Measurements from ENCODE around the gene TSR3.

TSR3 gene

GRCh38 chr16:1308036-1308976 is 43.4 kb downstream of the TSR3 start:
- DNase-seq (ENCODE audit: low read depth), result no peak

- no peak for DNase-seq (ENCODE audit: low read depth)
These were observed 45.3 kb downstream of the TSR3 start for GRCh38 chr16:1306334-1306733.

- DNase-seq (ENCODE audit: low read depth), result no peak
These were observed 45.9 kb downstream of the TSR3 start for GRCh38 chr16:1305823-1306222.

DNA sequence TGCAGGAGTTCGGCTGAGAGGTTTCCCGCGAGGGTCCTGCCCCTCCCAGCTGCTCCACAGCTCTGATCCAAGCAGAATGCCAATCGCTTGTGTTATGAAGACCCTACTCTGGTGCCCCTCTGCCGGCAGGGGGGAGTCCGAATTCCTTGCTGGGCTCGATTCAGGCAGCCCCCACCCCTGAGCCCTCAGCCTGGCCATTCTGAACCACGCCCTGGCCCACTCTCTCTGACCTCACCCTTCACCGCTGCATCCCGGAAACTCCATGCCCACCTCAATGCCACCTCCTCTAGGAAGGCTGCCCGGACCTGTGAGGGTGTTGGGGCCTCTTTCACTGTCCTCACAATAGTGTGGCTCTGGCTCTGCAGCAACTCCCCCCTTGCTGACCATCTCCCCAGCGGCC is 50.1 kb downstream of the TSR3 start:
- no peak for DNase-seq (ENCODE audit: low read depth)

- DNase-seq (ENCODE audit: low read depth), result no peak
These were observed 50.8 kb downstream of the TSR3 start for GRCh38 chr16:1300664-1301476.

DNA sequence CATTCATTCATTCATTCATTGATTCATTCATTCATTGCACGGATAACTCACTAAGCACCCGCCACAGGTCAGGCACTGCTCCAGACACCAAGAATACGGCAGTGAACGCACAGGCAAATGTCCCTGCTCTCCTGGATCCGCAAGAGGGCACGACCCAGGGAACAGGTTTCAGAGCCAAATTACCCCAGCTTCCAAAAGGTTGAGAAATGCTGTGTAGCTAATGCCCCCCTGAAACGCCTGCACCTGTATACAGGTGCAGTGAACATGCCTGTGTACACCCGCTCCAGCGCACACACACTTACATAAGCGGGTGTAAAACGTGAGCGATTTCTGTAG is 51.8 kb downstream of the TSR3 start:
- DNase-seq (ENCODE audit: low read depth), result no peak

All from HS-5 (cell line).